ENCODE measurements around the gene BBLN. TPM values are rescaled to one million over a fixed set of nuclear protein-coding genes. Genes with fewer than 3 reads are reported as not detected.
A peak's percentile ranks its signal among the peaks of the same experiment; 100 is the strongest.

BBLN gene
- total and polyA plus RNA-seq, 2 of the 4 experiments (the other 2 are of a cell fraction), result 25.1 to 103 TPM

- Histone ChIP-seq H3K4me1 (ENCODE audit: control insufficient read depth, insufficient read depth, low read length) (no peaks in the 10 kb centered on the region), H3K36me3 (ENCODE audit: control insufficient read depth, insufficient read depth, low read length) (no peaks in the 10 kb centered on the region), H3K4ac (ENCODE audit: low read depth, low read length) (no peak overlapping the region), H3K4me3 (ENCODE audit: insufficient read depth, low read depth, low read length) (no peak overlapping the region), H2AK5ac (ENCODE audit: low read depth, low read length) (no peak overlapping the region), H3K14ac (replicated peaks; ENCODE audit: low read depth, low read length) (no peak overlapping the region), H4K91ac (ENCODE audit: insufficient read depth, low read depth, low read length) (no peak overlapping the region), H3K27ac (ENCODE audit: insufficient read depth, low read length) (no peak overlapping the region), H3K9ac (ENCODE audit: low read depth, low read length) (no peak overlapping the region), H2BK120ac (ENCODE audit: low read depth, low read length) (no peak overlapping the region), H2AK9ac (replicated peaks; ENCODE audit: low read depth, low read length, poor library complexity) (no peak overlapping the region), H4K20me1 (ENCODE audit: insufficient read depth, low read length) (no peaks in the 10 kb centered on the region; the same call in 1 of the 2 replicates), H4K8ac (ENCODE audit: low read depth in 2 of 2, low read length in 2 of 2) (no peak overlapping the region), H3K56ac (ENCODE audit: extremely low read depth, insufficient read depth, low read length) (no peak overlapping the region), H3K4me2 (ENCODE audit: low read depth, low read length) (no peak overlapping the region), H3K27me3 (ENCODE audit: control insufficient read depth, insufficient read depth, low read length) (peaks cover 13% of the 10 kb centered on the region; the same call in 1 of the 2 replicates), H3K9me3 (ENCODE audit: control insufficient read depth, insufficient read depth, low read length) (no peaks in the 10 kb centered on the region), H3K79me1 (ENCODE audit: low read depth in 1 of 2, low read length in 2 of 2) (no peaks in the 10 kb centered on the region), H3K23ac (ENCODE audit: low read depth, low read length) (no peak overlapping the region), H2BK15ac (ENCODE audit: low read depth, low read length) (no peak overlapping the region), H2BK5ac (ENCODE audit: low read depth, low read length, poor library complexity, severe bottlenecking) (no peak overlapping the region), H2AFZ (replicated peaks; ENCODE audit: low read length, poor library complexity) (no peak overlapping the region), H3K9me1 (ENCODE audit: insufficient read depth, low read length) (no peaks in the 10 kb centered on the region), H3K18ac (ENCODE audit: low read depth, low read length) (no peak overlapping the region), H4K5ac (ENCODE audit: low read depth, low read length) (no peak overlapping the region), H2BK20ac (ENCODE audit: low read depth, low read length) (no peak overlapping the region)
- intact Hi-C loops (cut with micrococcal nuclease), result no loop called here
- TF ChIP-seq CEBPB (IDR thresholded peaks at IDR 0.05; ENCODE audit: low read depth, low read length), result no peak
- 0 out of 2 replicates have a peak, but pooled peaks have one; percentile 15 for TF ChIP-seq CTCF (conservative IDR thresholded peaks at IDR 0.05; ENCODE audit: low read depth, low read length)
- POLR2A ChIA-PET (ENCODE audit: unreplicated experiment), result no interaction called here
- dilution Hi-C loops (cut with HindIII; ENCODE audit: low sequenced_read_pairs, unreplicated experiment), result no loop called here
- in situ Hi-C loops (cut with MboI; ENCODE audit: low sequenced_read_pairs), result no loop called here
- DNase-seq (no peak), ATAC-seq (ENCODE audit: low read depth) (no peak)
- WGBS, 2 experiments (ENCODE audit: extremely low coverage in 2 of 2, insufficient read length in 1 of 2), result 66% methylated on average over 13 of the region's 19 CpGs; no CpG with 5 or more reads in 1 of the 2 experiments
- CTCF ChIA-PET, result no interaction called here
- no TSS peak for BruUV-seq (replicated peaks)
Observed at GRCh38 chr9:128150594-128151308, 9.3 kb upstream of the BBLN start.
